GM12892 (cell line): ENCODE data around the gene GPATCH3. TPM values are rescaled to one million over a fixed set of nuclear protein-coding genes. Genes with fewer than 3 reads are reported as not detected.
"Not testable (repeated sequence)": the region's sequence is repeated elsewhere in the genome, so short reads cannot be mapped to it uniquely, and the experiment has no call there.

Source experiments
- DNase-seq: peaks from one replicate; pipeline ENCODE4 v3.0.0; 2011; ENCODE audit not compliant: insufficient read length
- FAIRE-seq: peaks from 2 replicates; lab custom pipeline; 2011; peaks lifted over from hg19 to GRCh38; lab: Jason Lieb, UNC
- POLR2A ChIP-seq: IDR thresholded peaks from 2 replicates; pipeline ENCODE4 v1.6.1; 2011; ENCODE audit warnings: low read depth, low read length, control low read depth
- POLR2AphosphoS5 ChIP-seq: IDR thresholded peaks from 2 replicates; pipeline ENCODE4 v1.6.1; 2011; ENCODE audit warnings: low read depth, low read length, control low read depth
- TAF1 ChIP-seq: IDR thresholded peaks from 2 replicates; pipeline ENCODE4 v1.6.1; 2011; ENCODE audit warnings: low read depth, mild to moderate bottlenecking, control low read depth, low read length, borderline replicate concordance
- polyA plus RNA-seq: library from polyadenylated mRNA; unstranded; fragments of >200 nt; gene quantifications from one replicate; pipeline ENCODE4 v1.2.1, GENCODE V29; 2012; ENCODE audit warnings: missing spikeins, inconsistent platforms; ENCODE audit not compliant: missing spikeins

The GPATCH3 gene, protein sequence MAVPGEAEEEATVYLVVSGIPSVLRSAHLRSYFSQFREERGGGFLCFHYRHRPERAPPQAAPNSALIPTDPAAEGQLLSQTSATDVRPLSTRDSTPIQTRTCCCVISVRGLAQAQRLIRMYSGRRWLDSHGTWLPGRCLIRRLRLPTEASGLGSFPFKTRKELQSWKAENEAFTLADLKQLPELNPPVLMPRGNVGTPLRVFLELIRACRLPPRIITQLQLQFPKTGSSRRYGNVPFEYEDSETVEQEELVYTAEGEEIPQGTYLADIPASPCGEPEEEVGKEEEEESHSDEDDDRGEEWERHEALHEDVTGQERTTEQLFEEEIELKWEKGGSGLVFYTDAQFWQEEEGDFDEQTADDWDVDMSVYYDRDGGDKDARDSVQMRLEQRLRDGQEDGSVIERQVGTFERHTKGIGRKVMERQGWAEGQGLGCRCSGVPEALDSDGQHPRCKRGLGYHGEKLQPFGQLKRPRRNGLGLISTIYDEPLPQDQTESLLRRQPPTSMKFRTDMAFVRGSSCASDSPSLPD
- polyA plus RNA-seq: 6.0 TPM

DNA sequence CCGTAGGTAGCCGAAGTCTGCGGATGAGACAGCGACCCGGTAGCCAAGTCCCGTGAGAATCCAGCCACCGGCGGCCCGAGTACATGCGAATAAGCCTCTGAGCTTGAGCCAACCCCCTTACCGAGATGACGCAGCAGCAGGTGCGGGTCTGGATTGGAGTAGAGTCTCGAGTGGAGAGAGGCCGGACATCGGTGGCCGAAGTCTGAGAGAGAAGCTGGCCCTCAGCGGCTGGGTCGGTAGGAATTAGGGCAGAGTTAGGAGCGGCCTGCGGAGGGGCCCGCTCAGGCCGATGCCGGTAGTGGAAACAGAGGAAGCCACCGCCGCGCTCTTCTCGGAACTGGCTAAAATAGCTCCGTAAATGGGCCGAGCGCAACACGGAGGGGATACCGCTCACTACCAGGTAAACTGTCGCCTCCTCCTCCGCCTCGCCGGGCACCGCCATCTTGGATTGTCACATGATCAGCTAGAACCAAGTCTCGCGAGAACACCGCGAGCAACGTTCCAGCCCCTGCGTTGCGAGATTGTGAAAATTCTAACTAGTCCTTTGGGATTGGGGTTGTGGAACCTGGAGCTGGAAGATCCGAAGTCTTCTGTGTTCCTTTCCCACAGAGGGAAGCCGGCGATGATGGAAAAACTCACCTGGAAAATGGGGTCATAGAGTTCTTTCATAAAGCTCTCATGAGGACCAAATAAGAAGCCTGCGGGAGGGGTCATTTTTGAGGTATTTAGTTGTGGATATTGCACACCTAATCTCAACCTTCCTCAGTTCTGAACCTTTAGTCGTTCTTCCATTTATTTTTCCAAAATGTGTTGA is at the start of gene GPATCH3:
TSS of gene GPATCH3 (minus strand) at position 467 of the 814 bp plus-strand sequence. CDS start at position 442, 25 bp downstream.
- peak; percentile 83 for TF ChIP-seq POLR2AphosphoS5
- peak; percentile 92 for TF ChIP-seq POLR2A
- TF ChIP-seq TAF1: peak; percentile 95
- FAIRE-seq (peak; percentile 84), DNase-seq (peak; percentile 80)

DNA sequence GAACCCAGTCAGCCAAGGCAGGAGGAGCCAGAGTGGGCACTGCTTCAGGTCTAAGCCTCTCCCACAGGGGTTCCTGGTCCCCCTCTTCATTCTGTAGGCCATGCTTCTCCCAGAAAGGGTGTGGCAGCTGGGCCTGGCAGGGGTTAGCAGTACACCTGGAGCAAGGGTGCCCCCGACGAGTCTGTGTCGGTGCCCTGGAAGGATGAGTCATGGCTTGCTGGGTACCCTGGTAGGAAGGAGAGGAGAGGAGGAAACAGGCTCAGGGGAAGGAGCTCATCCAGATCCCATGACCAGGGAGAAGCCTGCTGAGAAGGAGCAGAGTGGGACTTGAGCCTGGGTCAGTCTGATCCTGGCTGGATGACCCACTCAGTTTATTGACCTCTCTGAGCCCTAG is 49.7 kb upstream of the GPATCH3 start:
- FAIRE-seq (no peak), DNase-seq (no peak)
- TF ChIP-seq POLR2A (no peak), POLR2AphosphoS5 (no peak), TAF1 (no peak)

DNA sequence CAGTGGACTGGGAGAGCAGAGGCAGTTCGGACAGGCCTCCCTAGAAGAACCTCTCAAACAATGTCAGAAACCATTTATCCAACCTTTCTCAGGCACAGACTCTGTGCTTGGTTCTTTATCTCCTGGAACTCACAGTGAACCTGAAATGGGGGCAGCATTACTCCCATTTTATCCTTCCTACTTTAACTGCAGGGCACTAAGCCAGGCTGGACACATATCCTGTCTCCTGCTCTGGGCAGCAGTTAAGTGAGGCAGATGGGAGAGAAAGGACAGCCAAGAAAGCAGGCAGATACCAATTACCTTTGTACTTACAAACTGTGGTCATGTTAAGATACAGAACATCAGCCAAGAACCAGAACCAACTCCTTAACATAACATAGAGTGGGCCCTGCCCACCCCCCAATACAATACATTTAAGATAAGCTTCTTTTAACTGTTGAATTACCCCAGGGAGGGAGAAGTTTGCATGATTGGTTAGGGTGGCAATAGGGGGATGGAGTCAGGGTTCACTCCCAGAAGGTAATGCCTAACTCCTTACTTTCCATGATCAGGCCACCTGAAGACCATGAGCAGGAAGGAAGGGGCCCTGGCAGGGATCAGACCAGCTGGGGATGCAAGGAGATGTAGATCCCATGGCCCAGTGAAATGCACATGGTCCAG is 49.1 kb upstream of the GPATCH3 start:
- DNase-seq (no peak), FAIRE-seq (no peak)
- TF ChIP-seq TAF1: no peak
- no peak for TF ChIP-seq POLR2AphosphoS5
- no peak for TF ChIP-seq POLR2A

DNA sequence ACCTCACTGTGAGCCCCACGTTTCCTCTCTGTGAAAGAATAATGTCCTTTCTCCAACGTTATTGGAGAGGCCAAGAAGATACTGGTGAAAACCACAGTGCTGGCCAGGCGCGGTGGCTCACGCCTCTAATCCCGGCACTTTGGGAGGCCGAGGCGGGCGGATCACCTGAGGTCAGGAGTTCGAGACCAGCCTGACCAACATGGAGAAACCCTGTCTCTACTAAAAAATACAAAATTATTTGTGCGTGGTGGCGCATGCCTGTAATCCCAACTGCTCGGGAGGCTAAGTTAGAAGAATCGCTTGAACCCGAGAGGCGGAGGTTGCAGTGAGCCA is 48.4 kb upstream of the GPATCH3 start:
- DNase-seq, FAIRE-seq: not testable (repeated sequence)

DNA sequence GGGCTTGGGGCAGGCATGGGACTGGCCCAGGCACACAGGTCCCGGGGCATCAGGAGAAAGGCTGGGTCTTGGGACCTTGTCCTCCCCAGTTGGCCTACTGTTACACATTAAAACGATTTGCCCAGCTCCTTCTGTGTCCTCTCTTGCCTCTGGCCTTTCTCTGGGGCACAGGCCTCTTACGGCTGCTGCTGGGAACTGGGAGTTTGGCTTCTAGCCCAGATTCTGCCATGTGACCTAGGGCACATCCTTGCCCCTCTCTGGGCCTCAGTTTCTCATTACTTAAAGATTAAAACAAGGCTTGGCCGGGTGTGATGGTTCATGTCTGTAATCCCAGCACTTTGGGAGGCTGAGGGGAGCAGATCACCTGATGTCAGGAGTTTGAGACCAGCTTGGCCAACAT is 46.0 kb upstream of the GPATCH3 start:
- TF ChIP-seq TAF1 (no peak), POLR2AphosphoS5 (no peak), POLR2A (no peak)

DNA sequence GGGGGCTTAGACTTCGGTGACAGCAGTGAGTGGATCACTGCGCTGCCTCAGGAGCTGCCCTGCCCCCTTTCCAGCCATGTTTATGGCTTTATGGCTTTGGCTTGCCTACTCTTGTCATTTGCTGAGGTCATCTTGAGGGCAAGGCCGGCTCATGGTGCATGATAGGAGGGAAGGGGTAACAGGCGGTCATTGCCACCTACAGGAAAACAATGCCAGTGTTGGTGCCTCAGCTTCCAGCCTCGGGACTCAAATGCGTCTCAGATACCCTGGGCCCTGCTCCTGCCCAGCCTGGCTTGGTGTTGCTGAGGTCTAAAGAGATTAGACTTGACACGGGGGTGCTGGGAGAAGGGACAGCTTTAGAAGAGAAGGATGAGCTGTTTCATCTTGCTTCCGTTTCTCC is 45.5 kb upstream of the GPATCH3 start:
- DNase-seq (no peak), FAIRE-seq (no peak)
- TF ChIP-seq POLR2A: no peak; the same call in 1 of the 2 replicates
- no peak for TF ChIP-seq POLR2AphosphoS5

More for the DNA sequence above, 46.0 kb upstream of the GPATCH3 start:
- DNase-seq (no peak), FAIRE-seq (no peak)

DNA sequence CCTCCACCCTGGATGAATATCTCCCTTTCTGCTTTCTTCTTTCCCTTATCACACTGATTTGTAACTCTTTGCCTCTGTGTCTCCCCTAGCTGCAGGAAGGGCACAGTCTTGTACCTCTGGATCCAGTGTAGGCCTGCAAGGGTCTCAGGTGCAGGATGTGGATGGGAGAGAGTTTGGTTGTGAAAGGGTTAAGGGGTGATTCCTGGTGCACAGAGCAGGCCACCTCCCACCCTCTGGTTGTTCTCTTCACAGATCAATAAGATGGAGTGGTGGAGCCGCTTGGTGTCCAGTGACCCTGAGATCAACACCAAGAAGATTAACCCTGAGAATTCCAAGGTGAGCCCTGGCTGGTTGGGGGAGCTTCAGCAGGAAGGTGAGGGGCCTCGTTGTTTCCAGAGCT is 44.9 kb upstream of the GPATCH3 start:
- FAIRE-seq: no peak
- TF ChIP-seq TAF1 (no peak), POLR2AphosphoS5 (no peak), POLR2A (no peak)
- DNase-seq: no peak

DNA sequence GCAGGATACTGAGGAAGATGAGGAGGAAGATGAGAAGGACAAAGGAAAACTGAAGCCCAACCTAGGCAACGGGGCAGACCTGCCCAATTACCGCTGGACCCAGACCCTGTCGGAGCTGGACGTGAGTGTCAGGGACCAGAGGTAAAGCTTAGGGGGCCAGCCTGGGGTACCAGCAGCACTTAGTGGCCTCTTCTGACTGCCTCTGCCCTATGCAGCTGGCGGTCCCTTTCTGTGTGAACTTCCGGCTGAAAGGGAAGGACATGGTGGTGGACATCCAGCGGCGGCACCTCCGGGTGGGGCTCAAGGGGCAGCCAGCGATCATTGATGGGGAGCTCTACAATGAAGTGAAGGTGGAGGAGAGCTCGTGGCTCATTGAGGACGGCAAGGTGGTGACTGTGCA is 42.4 kb upstream of the GPATCH3 start:
- TF ChIP-seq TAF1 (no peak), POLR2AphosphoS5 (no peak), POLR2A (no peak)
- DNase-seq (no peak), FAIRE-seq (no peak)

DNA sequence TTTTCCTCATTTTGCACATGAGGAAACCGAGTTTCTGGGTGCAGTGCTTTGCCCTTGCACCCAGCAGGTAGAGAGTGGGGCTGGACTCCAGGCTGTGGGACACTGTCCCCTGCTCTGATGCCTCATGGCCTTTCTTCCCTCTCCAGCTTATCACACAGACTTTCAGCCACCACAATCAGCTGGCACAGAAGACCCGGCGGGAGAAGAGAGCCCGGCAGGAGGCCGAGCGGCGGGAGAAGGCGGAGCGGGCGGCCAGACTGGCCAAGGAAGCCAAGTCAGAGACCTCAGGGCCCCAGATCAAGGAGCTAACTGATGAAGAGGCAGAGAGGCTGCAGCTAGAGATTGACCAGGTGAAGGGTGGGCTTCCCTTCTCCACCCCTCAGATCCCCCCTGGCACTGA is 41.0 kb upstream of the GPATCH3 start:
- FAIRE-seq: no peak

DNA sequence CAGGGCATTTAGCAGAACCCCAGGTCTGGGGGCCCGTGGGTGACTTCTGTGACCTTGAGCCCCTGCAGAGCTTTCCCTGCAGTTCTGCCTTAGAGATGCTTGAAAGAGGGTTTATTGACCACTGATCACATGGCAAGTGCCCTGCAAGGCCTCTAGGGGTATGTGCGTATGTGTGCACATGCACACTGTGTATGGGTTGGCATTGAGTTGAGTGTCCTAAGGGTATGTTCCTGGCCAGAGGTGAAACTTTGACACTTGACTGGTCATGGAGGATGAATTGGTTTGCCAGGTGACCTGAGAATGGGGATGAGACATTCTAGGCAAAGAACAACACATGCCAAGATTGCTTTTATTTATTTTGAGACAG is 38.4 kb upstream of the GPATCH3 start:
- DNase-seq (no peak), FAIRE-seq (no peak)
- TF ChIP-seq POLR2AphosphoS5: no peak

More for the DNA sequence above, 41.0 kb upstream of the GPATCH3 start:
- no peak for DNase-seq
- TF ChIP-seq TAF1 (no peak), POLR2A (no peak), POLR2AphosphoS5 (no peak)

DNA sequence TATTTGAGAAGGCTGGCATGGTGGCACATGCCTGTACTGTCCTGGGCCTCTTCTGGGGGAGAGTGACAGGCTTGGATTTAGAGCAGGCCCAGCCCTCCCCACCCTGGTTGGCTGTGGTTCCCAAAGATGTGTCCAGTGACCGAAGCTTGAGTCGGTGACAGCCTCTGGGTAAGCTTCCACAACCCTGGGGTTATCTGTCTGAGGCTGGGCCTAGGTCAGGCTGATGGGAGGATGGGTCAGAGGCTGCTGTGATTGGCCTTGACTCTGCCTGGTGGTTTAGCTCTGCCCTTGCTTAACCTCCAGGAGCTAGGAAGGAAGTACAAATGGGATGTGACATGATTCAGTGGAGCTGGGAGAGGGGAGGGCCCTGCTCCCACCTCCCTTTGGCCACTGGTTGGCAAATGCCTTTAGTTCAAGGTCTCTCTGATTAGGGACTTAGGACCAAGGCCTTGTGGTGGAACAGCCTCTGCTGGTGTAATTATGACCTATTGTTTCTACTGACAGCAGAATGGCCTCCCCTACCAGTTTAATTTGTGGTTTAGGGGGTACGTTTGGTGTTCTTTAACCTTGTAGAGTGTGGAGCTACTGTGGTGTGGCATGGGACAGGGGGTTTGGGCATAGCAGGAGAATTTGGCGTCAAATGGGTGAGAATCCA is 37.9 kb upstream of the GPATCH3 start:
- DNase-seq (no peak), FAIRE-seq (no peak)
- TF ChIP-seq POLR2A: no peak
- TF ChIP-seq TAF1: no peak
- no peak for TF ChIP-seq POLR2AphosphoS5

DNA sequence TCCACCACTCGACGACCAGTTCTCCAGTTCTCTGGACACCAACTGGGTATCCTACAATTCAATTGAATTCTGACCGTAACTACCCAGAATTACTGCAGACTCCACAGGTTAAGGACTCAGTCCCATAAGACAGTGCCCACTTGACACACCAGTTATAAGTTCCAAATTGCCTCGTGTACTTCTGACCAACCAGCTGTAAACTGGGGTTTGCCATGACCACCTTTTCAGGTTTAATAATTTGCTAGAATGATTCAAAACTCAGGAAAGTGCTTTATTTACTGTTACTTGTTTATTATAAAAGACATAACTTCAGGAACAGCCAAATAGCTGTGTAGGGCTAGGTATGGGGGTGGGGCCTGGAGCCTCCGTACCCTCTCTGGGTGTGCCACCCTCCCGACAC is 36.6 kb upstream of the GPATCH3 start:
- DNase-seq (no peak), FAIRE-seq (no peak)
- TF ChIP-seq POLR2A (no peak), TAF1 (no peak), POLR2AphosphoS5 (no peak)
